ENCODE data around the gene SOWAHB.
A peak's percentile ranks its signal among the peaks of the same experiment; 100 is the strongest.

The SOWAHB gene

DNA sequence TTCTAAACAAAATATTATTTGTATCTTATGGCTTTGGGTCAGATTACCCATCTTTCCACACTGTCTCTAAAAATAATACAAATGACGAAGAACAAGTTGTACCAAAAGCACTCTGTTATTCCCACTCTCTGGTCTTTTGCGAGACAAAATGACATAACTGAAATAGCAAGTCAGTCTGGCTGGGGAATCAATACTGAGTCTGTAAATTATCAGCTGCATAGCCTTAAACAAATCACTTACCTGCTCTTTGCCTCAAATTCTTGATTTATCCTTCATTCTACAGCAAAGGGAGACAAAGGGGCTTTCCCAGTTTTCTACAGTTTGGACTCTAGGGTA, 40.9 kb downstream of the SOWAHB start:
- DNase-seq (ENCODE audit: low spot score): no peak
- TF ChIP-seq, protein P1, sequence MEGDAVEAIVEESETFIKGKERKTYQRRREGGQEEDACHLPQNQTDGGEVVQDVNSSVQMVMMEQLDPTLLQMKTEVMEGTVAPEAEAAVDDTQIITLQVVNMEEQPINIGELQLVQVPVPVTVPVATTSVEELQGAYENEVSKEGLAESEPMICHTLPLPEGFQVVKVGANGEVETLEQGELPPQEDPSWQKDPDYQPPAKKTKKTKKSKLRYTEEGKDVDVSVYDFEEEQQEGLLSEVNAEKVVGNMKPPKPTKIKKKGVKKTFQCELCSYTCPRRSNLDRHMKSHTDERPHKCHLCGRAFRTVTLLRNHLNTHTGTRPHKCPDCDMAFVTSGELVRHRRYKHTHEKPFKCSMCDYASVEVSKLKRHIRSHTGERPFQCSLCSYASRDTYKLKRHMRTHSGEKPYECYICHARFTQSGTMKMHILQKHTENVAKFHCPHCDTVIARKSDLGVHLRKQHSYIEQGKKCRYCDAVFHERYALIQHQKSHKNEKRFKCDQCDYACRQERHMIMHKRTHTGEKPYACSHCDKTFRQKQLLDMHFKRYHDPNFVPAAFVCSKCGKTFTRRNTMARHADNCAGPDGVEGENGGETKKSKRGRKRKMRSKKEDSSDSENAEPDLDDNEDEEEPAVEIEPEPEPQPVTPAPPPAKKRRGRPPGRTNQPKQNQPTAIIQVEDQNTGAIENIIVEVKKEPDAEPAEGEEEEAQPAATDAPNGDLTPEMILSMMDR (conservative IDR thresholded peaks at IDR 0.05; ENCODE audit: low read depth): no peak
- POLR2A ChIA-PET (ENCODE audit: low non-redundant PET): no interaction called here

DNA sequence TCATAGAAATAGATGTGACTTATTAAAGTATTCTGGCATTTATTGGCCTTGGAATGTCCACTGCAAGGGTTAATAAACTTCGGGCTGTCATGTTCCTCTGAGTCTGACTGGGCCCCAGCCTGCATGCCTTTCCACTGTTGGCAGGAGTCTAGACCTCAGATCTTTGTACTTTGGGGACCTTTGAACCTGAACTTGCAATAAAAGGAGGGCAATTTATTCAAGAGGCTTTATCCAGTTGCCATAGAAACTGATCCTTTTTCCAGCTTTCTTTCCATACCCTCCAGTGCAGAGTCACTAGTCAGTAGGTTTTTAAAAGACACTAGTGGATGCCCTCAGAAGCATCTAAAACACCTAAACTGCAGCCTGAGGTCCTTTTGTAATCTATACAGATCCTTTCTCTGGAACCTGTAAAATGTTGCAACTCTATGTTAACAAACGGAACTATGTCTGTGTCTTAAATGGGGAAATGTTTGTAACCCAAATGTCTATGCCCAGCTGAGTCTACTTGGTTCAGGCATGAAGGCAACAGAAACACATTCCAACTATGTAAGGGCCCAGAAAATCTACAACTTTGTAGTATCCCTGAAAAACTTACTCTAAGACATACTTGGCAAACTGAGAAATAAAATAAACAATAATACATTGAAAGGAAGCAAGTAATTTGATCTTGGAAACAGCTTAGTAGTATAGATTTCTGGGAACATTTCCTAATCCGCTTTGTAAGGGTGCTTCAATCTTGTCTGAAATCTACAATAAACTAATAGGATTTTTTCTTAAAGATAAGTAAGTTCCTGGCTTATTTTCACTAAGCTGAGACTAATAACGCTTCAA, 41.5 kb downstream of the SOWAHB start:
- POLR2A ChIA-PET (ENCODE audit: low non-redundant PET): no interaction called here
- no peak overlapping the region for H3K27ac ChIP-seq
- TF ChIP-seq, protein P1 (conservative IDR thresholded peaks at IDR 0.05; ENCODE audit: low read depth): no peak

More for the DNA sequence above, 40.9 kb downstream of the SOWAHB start:
- CTCF ChIA-PET: no interaction called here
- no peak overlapping the region for H3K27ac ChIP-seq

DNA sequence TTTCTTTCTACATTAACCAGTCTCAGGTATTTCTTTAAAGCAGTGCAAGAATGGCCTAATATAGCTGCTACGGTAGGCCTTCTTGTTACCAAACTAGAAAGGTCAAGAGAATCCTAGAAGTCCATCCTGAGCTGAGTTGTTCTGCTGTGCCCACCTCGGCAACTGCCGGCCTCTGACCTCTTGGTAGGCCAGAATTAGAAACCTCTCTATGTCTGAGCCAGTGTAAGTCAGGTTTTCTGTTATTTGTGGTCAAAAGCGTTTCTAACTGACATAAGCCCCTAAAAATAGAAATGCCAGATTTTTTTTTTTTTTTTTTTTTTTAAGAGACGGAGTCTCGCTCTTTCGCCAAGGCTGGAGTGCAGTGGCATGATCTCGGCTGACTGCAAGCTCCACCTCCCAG, 43.1 kb downstream of the SOWAHB start:
- CTCF ChIA-PET: interaction anchor here (0.6 to 0.7 kb wide), 3 partner anchors 33 to 1298 kb away, joined by 3 to 4 read pairs (median 4); no protein-coding TSS in a partner anchor
- no peak for DNase-seq (ENCODE audit: low spot score)
- TF ChIP-seq, protein P1 (conservative IDR thresholded peaks at IDR 0.05; ENCODE audit: low read depth): no peak
- POLR2A ChIA-PET (ENCODE audit: low non-redundant PET): no interaction called here
- no peak overlapping the region for H3K27ac ChIP-seq

More for the DNA sequence above, 41.5 kb downstream of the SOWAHB start:
- CTCF ChIA-PET: no interaction called here
- DNase-seq (ENCODE audit: low spot score): no peak

DNA sequence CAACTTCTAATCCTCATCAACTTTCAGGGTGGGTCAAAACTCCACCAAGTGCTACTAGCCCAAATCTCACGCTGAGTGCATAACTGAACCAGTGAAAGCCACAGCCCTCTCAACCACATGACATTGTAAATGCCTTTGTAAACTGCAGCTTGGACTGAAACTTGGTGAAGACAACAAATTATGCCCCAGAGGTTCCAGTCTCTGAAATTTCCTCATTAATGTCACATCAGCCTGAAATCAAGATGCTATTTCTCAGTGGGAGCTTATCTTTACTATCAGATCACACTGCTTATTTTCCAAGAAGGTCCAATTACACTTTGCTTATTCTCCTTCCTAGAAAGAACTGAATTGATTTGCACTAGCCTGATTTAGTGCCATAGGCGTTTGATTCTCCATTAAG, 46.6 kb downstream of the SOWAHB start:
- POLR2A ChIA-PET (ENCODE audit: low non-redundant PET): no interaction called here
- TF ChIP-seq, protein P1 (conservative IDR thresholded peaks at IDR 0.05; ENCODE audit: low read depth): no peak
- no peak for DNase-seq (ENCODE audit: low spot score)
- no peak overlapping the region for H3K27ac ChIP-seq
- CTCF ChIA-PET: interaction anchor here (0.6 kb wide), 1 partner anchor 109 kb away, joined by 3 read pairs; no protein-coding TSS in a partner anchor

DNA sequence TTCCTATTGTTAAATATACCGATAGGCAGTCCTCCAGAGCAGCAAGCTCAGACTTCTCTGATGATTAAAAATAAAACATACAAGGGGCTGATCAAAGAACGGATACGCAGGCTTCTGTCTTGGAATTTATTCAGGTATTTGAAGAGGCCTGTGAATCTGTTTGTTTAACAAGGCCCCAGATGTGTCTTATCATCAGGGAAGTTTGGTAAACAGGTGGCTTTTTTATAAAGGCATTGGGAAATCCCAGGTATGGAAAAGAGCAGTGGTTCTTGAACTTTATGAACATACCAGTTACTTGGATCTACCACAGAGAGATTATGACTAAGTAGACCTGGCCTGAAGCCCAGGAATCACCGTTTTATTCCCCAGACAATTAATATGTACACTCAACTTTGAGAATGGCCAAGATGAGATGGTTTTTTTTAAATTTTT, 47.9 kb downstream of the SOWAHB start:
- CTCF ChIA-PET: interaction anchor here (0.7 kb wide), 1 partner anchor 1169 kb away, joined by 6 read pairs; no protein-coding TSS in a partner anchor
- TF ChIP-seq, protein P1 (conservative IDR thresholded peaks at IDR 0.05; ENCODE audit: low read depth): no peak
- DNase-seq (ENCODE audit: low spot score): peak; percentile 81
- POLR2A ChIA-PET (ENCODE audit: low non-redundant PET): no interaction called here
- H3K27ac ChIP-seq: peak overlapping the region; percentile 61
